ENCODE data around the gene MATN1.

DNA sequence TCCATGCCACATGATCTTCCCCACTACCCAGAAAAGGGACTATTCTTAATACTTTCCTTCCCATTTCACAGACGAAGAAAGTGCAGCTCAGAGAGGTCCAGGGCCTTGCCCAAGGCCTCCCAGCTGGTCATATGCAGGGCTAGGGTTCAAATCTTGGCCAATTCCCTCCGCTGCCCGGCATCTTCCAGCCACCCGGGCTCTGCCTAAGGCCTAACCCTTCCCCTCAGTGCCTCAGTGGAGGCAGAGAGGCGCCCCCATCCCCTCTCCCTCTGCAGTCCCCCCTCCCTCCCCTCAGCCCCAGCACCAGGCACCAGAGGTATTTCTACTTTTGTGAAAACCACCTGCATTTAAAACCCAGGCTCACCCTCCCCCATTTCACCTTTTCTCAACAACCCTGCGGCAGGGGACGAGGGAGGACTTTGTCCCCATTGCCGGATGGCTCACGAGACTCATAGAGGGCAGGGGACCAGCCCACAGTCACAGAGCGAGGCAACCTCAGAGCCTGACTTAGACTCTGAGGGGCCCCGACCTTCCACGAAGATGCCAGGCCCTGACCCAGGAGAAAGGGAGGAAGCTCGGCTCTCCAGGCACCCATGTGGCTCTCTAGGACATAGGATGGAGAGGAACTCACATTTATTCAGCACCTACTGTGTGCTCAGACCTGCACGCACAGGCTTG lies 21.9 kb upstream of the MATN1 start:
- TF ChIP-seq, protein P1, sequence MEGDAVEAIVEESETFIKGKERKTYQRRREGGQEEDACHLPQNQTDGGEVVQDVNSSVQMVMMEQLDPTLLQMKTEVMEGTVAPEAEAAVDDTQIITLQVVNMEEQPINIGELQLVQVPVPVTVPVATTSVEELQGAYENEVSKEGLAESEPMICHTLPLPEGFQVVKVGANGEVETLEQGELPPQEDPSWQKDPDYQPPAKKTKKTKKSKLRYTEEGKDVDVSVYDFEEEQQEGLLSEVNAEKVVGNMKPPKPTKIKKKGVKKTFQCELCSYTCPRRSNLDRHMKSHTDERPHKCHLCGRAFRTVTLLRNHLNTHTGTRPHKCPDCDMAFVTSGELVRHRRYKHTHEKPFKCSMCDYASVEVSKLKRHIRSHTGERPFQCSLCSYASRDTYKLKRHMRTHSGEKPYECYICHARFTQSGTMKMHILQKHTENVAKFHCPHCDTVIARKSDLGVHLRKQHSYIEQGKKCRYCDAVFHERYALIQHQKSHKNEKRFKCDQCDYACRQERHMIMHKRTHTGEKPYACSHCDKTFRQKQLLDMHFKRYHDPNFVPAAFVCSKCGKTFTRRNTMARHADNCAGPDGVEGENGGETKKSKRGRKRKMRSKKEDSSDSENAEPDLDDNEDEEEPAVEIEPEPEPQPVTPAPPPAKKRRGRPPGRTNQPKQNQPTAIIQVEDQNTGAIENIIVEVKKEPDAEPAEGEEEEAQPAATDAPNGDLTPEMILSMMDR (optimal IDR thresholded peaks at IDR 0.05 in 1 of 3, IDR thresholded peaks at IDR 0.05 in 1 of 3, conservative IDR thresholded peaks at IDR 0.05 in 1 of 3; ENCODE audit: extremely low read depth in 1 of 3, insufficient read depth in 2 of 3, low read length in 3 of 3) = no peak
- TF ChIP-seq EZH2 (IDR thresholded peaks at IDR 0.05; ENCODE audit: low read length) = no peak

All from keratinocyte (primary cell).